NCI-H1092 (cell line): ENCODE measurements around the gene C17orf75.

Experiments used
- DNase-seq: peaks from one replicate; lab custom pipeline; 2025; lab: John Stamatoyannopoulos, UW

Gene C17orf75

DNA sequence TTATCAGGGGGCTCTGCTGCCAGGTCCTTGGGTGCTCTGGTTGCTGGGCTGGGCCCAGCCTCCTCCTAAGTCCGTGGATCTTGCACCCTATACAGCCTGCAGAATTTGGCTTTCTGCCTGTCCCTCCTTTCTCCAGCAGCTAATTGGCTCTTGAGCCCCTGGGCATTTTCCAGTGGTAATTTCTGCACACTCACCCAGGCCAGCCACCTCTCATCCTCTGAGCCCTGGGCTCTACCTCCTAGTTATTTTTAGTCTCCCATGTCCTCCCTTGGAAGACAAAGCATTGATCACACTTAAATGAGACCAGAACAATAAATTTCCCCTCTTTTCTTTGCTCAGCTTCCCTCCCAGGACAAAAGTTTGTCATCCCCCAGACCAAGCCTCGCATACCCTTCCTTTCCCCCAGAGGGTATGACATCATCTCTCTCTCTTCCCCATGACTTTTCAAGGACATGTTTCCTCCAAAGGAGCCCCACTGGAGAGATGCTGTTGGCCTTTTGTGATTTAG is 38.1 kb downstream of the C17orf75 start:
- peak; percentile 60 for DNase-seq

DNA sequence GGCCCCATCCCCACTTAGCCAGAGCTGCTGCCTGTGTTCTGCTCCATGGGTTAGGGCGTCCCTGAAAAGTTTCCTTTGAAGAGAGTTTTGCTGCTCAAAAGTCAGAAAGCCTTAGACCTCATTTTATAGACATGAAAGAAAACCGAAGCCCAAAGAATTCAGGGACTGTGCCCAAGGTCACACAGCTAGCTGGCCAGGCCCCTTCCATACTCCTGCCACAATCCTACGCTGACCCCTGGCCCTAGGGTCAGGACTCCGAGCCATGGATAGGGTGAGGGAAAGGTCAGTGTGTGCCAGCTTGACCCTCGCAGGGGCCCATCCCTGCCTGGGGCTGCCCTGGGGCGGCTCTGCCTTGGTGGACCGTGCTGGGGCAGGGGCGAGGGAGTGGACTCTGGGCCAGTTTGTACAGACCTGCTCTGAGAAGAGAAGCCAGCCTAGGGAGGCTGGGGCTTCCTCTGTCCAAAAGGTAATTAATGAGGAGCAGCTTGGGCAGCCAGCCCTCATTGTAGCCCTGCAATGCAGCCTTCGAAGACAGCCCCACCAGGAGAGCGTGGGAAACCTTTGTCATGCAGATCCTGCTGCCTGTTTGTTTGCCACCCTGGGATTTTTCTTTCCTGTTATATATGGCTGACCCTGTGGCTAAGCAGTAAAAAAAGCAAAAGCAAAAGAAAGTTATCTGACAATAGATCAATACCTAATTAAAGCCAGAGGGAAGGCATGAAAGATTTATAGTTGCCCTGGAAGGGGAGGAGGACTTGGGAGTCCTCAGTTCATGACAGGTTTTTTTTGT is 38.9 kb downstream of the C17orf75 start:
- DNase-seq = no peak

DNA sequence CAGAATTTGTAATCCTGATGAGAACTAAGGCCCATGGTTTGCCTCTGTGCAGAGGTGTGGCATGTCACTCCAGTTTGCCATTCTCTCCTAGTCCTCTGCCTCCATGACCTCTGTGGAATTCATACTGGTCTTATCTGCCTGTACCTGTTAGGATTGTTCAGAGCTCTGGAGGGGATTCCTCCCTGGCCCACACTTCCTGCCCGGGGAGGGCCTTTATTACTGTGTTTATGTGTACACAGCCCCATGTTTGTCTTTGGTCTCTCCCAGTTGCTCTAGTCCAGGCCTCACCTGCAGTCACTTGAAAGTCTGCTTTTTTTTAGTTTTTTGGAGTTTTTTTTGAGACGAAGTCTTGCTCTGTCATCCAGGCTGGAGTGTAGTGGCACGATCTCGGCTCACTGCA is 39.9 kb downstream of the C17orf75 start:
- DNase-seq = no peak

DNA sequence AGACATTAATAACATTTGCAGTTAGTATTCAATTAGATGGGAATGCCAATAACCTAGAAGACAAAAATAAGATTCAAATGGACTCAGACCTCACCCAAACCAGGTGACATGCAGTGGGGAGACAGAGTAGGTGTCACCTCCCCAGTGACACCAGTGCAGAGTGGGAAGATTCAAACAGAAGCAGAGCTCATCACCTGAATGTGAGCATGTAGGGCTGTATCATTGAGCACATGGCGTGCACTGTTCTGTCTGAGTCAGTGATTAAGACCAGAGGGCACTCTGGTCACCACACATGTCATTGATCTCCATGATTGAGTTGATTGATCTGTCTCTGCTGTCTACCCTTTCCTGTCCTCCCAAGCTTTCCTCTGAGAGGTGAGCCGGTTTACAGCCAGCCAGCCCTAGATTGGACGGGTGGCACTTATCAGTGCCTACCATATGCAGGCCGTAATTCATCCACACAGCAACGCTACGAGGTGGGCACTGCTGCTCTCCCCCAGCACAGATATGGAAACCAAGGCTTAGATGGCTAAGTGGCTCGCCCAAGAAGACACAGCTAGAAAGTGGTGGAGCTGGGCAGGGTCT is 42.3 kb downstream of the C17orf75 start:
- DNase-seq = no peak

DNA sequence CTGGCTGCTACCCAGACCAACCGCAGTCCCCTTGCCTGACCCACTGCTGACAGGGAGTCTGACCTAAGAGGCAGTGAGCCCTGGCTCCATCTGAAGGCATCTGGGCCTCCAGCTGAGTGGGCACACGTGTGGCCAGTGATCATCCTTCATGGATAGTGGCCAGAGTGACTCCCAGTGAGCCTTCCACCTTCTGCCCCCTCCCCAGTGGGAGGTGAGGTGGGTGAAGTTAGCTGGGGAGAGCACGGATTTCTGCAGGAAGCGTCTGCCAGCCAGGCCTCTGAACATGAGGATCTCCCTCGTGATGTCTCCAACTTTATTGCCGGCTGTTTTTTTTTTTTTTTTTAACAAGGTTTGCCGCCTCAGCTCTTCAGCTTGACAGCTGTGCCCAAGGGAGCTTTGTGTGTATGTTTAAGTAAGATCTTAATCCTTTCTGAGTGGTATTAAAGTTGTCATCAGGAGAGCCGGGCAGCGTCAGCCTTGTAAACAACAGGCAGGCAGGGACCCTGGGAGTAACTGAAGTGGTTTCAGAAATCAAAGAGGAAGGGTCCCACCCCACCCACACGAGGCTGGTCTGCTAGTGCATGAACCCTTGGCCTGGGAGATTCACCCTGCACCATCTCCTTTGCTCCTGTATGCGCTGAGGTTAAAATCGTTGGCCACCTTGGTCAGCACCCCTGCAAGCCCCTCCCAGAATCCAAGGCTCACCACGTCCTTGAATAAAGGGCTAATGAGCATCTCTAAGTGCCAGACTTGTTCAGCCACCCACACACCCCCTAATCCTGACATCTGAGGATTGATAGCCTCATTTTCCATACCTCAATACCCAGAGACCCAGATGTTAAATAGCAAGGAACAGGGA is 43.0 kb downstream of the C17orf75 start:
- no peak for DNase-seq

DNA sequence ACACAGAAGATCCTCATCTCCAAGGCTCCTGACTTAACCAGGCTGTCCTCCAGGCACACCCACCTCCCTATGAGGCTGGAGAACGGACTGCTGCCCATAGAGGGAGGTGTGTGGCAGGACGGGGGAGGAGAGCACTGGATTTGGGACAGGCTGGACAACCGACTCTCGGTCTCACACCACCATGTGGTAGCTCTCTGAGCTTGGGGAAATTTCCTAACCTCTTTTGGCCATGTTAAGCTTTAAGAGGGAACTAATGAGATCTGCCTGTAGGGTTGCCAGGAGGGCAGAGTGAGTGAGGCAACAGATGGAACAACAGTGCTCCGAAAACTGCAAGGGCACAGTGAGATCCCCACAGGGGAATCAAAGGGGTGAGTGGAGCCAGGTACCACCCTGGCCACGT is 43.7 kb downstream of the C17orf75 start:
- DNase-seq = no peak

DNA sequence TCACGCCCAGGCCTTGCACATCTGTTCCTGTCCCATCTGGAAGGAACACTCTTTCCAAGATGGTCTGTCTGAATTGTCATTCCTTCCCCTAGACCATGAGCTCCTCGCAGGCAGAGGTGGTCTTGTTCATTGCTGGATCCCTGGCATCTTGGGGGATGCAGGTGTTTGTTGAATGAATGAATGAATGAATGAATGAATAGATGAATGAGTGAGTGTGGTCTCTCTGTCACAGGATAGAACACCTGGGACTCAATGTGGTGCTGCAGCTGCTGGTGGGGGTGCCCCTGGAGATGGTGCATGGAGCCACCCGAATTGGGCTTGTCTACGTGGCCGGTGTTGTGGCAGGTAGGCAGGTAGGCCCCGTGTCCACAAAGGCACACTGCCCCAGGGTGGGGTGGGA is 44.1 kb downstream of the C17orf75 start:
- DNase-seq = no peak

DNA sequence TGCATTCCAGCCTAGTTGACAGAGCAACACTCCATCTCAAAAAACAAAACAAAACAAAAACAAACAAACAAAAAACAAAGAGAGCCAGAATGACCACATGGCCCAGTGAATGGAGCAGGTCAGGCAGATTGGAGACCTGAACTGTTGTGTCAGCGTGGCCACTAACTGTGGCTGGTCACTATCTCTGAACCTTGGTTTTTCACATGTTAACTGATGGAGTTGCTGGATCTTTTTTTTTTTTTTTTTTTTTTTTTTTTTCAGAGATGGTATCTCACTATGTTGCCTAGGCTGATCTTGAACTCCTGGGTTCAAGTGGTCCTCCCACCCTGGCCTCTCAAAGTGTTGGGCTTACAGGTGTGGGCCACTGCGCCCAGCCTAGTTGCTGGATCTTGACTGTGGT is 44.5 kb downstream of the C17orf75 start:
- DNase-seq = no peak

DNA sequence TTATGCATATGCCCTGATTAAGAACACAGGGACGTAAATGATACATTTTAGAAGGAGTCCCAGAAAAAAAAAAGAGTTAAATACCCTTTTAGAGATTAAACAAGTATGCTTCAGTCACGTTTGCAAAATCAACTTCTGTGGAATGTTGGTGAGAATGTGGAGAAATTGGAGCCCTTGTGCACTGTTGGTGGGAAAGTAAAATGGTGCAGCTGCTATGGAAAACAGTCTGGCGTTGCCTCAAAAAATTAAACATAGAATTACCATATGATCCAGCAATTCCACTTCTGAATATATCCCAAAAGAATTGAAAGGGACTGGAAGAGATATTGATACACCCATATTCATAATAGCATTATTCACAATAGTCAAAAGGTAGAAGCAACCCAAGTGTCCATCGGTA is 49.9 kb downstream of the C17orf75 start:
- no peak for DNase-seq

DNA sequence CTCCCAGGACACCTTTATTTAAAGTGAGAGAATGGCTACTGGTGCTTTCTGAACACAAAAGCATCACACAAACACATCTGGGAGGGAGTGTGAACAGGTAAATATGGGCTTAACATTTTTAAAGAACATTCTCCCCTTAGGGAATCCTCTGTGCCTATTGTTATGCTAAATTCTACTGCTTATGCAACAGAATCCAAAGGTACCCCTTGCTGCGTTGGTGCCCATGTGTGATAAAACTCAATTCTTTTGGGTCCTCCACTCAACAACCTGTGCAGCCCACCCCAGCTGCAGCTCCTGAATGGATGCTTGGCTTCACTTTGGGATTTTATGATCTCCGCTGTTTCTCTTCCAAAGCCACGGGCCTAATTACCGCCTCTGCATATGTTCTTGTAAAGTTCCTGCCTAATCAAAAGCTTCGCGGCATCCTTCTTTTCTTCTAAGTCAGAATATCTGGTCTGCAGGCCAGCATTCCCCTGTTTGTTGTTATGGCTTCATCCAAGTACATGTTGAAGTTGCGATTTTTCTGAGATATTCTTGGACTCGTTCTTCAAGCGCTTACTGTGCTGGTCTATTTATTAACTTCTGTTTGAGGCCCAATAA is 52.4 kb downstream of the C17orf75 start:
- no peak for DNase-seq

DNA sequence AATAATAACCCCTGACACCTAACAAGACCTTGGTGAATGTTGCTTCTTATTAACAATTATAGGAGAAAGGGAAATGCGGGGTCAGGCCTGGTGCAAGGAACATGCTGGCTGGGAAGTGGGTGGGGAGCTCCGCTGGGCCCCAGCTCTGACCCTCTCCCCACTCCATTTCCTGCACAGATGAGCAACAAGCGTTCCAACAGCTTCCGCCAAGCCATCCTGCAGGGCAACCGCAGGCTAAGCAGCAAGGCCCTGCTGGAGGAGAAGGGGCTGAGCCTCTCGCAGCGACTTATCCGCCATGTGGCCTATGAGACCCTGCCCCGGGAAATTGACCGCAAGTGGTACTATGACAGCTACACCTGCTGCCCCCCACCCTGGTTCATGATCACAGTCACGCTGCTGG is 53.4 kb downstream of the C17orf75 start:
- no peak for DNase-seq

DNA sequence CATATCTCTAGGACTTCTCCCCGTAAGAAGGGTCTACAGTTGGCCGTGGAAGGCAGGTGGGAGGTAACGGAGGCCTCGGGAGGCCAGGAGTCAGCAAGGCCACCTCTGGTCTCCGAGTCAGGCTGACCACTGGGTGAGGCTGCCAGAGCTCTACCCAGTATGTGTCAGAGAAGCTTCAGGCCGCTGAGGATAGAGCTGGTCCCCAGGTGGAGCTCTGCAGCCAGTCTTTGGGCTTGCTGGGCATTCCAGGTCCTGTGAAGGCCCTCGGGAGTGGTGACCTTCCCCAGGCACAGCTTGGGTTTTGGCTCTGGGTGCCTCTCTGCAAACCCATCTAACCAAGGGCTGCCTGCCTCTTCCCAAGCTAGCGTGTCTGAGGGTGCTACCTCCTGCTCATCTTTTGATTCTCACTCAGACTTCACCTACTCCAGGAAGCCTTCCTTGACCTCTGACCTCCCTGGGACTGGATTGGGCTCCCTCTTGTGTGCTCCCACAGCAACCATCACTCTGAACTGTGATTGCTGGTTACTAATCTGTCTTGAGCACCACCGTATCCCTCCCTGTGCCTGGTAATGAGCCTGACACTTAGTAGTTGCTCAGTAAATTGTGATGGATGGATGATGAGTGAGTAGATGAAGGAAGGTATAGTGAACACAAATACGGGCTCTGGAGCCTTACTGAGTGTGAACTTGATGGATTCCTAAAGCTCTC is 54.0 kb downstream of the C17orf75 start:
- DNase-seq = no peak

DNA sequence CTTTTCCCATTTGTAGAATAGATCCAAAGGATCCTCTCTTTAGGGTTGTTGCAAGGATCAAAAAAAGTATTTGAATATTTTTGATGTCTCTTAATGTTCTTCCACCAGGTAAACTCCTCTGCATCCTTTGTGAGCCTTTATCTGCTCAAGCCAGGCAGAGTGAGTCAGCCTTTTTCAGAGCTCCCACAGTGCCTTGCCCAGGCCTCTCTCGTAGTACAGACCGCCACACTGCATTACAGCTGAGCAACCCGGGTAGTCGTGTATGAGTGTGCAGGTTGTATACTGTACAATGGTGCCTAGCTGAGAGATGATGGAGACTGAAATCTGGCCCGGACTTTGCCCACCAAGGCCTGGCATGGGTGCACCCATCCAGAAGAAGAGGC is 55.5 kb downstream of the C17orf75 start:
- DNase-seq = no peak

DNA sequence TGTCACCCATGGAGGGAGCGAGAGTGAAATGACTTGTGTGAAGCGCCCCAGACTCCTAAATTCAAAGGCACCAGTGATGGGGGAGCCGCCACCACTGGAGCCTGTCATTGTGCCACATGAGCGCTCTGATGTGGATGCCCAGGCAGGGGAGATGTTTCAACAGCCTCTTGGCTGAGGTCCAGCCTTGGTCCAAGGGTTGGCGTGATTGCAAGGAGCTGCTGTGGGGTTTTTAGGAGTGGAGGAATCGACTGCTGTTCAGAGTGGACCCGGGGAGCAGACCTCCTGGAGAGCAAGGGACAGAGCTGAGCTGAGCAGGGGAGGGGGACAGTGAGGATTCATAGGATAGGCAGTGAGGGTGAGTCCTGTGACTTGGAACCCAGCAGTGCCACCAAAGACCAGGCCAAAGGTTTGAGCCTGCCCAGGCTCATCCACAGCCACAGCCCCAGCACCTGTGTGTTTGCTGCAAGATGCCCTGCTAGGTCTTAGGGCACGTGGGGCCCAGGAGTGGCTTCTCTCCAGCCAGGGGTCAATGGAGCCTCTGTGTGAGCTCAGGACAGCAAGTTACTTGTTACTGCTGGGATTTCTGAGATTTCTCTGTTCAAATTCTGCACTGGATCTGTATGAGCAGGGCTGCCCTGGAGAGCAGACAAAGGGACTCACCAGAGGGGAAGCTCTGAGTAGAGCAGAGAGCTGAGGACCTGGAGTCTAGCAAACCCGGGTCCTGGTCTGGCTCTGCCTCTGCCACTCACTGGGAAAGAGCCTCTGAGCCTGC is 56.0 kb downstream of the C17orf75 start:
- DNase-seq = peak; percentile 47

DNA sequence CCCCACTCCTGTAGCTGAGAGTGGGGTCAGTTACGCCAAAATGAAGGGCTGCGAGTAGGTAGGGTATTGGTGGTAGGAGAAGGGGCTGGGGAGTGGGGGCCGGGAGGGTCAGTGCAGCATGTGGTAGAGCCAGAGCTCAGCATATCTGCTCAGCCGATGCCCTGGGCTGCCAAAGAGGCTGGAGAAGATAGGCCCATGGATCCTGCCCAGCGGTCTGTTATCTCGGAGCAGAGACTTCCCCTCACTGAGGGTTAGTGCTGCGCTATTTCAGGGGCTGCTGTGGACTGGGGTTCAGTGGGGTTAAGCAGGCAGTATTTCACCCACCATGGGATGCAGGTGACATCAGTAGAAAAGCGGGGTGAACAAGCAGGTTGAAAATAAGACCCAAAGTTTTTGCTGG is 56.7 kb downstream of the C17orf75 start:
- DNase-seq = no peak

DNA sequence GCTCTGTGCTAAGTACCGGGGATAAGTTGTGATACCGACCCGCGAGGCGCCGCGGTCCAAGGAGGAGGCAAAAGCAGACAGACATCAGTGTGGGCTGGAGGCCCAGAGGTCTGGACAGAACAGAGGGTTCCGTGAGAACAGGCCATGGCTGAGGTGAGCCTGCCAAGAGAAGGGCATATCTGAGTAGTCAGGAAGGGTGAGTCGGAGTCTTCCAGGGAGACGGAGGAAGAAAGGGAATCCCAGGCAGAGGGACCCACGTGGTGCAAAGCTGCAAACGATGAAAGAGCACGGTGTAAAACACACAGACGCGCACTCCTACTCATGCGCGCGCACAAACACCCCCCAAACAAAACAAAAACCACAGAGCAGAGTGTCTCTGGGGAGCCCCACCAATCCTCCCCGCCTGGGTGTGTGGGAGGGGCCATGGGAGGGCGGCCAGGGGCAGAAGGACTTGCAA is 58.2 kb downstream of the C17orf75 start:
- no peak for DNase-seq

DNA sequence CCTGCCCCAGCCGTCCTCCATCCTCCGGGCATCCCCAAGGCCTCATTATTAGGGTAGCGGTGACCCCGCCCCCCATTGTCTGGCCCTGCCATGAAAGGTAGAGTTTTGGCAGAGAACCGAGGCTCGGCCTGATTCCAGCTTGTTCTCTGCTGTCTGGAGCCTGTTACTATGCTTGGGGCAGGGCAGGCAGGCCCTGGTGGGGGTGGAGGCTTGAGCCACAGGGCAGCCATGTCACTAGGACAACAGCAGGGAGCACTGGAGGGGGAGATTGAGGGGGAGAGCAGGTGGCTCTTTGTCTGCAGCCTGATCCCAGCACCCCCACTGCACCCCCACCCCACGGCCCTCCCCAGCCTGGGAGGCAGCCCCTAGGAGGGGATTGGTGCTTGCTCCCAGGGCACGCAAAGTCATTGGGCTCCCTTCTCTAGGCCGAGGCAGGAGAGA is 60.9 kb downstream of the C17orf75 start:
- peak; percentile 97 for DNase-seq

DNA sequence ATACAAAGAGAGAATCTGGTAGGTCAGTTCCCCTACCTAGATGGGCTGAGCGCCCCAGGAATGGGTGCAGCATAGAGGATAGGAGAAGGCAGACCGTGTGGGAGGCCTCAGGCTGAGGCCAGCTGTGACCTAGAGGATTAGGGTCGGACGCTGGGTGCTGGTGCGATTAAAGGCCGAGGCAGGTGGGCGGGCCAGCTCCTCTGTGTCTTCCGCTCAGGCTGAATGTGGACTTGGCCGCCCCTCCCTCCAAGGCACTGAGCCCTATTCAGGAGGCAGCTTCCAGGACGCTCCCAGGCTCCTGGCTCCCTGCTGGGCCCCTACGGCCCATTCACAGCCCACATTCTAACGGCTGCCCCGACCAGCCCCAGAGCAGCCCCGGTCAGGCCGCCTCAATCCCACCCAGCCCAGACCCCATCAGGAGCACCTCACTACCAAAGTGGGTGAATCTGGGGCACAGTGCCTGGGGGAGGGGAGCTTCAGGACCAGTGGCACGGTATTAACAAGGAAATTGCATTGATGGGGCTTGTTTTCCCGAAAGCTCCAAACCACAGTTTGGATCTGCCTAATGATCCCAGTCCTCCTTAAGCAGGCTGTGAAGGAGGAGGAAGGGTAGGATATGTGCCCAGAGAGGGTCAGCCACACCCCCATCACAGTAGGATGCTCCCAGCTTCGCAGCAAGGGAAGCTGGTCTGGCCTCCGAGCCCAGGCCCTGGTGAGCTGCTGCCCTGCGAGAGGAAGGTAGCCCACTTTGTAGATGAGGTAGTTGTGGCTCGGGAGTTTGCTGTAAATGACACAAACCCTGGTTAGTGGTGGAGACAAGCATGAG is 61.9 kb downstream of the C17orf75 start:
- DNase-seq = no peak

DNA sequence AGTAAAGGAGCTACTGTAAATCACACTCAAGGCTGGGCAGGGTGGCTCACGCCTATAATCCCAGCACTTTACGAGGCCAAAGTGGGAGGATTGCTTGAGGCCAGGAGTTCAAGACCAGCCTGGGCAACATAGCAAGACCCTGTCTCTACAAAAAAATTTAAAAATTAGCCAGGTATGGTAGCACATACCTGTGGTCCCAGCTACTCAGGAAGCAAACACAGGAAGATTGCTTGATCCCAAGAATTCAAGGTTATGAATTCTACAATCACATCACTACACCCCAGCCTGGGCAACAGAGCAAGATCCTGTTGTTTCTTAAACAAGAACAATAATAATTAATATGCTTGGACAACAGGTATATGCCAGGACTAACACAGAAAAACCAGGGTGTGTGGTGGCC is 63.2 kb downstream of the C17orf75 start:
- DNase-seq = no peak
